SU-DHL-6 (cell line): ENCODE results near the gene IL17RD.

Experiments
- EZH2phosphoT487 ChIP-seq: fragments of 200-600 bp; sonication (generic), shearing (Covaris generic); conservative IDR thresholded peaks from 2 replicates; pipeline ENCODE4 v1.6.1; 2018; ENCODE audit warnings: mild to moderate bottlenecking, antibody characterized with exemption, low read length, moderate library complexity, mixed read lengths
- TF ChIP-seq, protein P1 (sequence below): fragments of 200-600 bp; sonication (generic); IDR thresholded peaks from one replicate; pipeline ENCODE4 v1.5.1; 2017; ENCODE audit warnings: antibody characterized with exemption, mild to moderate bottlenecking, low read length, moderate library complexity; ENCODE audit not compliant: insufficient read depth, poor library complexity, severe bottlenecking

DNA sequence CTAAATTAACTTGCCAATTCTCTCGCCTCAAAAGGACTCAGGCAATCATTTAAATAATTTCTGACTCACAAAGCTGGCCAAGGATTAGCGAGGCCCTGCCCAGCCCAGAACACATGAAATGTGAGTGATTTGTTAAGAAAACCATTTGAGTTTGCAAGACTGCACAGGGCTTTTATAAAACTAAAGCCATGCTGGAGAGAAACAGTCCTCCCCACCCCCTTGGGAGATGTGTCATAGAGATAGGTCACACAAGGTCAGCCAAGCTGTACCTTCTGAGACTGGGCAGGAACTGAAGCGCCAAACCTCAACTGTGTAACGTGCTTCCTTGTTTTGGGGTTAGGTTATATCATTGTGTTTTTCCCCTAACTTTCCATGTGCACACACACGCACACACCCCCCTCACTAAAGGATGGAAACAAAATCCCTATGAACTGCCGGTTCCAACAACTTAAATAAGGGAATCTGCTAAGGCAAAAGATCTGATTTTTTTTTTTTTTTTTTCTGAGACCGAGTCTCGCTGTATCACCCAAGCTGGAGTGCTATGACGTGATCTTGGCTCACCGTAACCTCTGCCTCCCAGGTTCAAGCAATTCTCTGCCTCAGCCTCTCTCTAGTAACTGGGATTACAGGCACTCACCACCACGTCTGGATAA, 96.6 kb downstream of the IL17RD start:
- TF ChIP-seq, protein P1, sequence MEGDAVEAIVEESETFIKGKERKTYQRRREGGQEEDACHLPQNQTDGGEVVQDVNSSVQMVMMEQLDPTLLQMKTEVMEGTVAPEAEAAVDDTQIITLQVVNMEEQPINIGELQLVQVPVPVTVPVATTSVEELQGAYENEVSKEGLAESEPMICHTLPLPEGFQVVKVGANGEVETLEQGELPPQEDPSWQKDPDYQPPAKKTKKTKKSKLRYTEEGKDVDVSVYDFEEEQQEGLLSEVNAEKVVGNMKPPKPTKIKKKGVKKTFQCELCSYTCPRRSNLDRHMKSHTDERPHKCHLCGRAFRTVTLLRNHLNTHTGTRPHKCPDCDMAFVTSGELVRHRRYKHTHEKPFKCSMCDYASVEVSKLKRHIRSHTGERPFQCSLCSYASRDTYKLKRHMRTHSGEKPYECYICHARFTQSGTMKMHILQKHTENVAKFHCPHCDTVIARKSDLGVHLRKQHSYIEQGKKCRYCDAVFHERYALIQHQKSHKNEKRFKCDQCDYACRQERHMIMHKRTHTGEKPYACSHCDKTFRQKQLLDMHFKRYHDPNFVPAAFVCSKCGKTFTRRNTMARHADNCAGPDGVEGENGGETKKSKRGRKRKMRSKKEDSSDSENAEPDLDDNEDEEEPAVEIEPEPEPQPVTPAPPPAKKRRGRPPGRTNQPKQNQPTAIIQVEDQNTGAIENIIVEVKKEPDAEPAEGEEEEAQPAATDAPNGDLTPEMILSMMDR, result no peak
- no peak for TF ChIP-seq EZH2phosphoT487
